ENCODE measurements around the gene FUBP1.

DNA sequence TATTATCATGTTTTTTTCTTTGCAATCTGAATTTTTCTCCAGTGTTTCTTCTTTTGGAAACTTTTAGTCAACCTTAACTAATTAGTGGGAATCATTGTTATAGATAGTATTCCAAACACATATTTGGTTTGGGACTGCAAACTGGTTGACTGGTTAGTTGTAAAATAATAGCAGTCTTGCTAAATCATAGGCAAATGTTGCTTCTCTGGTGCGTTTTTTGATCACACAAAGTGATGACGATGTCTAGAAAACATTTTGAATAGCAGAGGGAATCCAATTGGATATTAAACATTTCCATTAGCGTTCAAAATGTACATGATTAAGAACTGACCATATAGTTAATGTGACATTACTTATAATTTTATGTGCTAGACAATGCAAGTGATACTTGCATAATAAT, 30.4 kb upstream of the FUBP1 start:
- no peak for TF ChIP-seq POLR2A (IDR thresholded peaks at IDR 0.05)
- TF ChIP-seq, protein P1, sequence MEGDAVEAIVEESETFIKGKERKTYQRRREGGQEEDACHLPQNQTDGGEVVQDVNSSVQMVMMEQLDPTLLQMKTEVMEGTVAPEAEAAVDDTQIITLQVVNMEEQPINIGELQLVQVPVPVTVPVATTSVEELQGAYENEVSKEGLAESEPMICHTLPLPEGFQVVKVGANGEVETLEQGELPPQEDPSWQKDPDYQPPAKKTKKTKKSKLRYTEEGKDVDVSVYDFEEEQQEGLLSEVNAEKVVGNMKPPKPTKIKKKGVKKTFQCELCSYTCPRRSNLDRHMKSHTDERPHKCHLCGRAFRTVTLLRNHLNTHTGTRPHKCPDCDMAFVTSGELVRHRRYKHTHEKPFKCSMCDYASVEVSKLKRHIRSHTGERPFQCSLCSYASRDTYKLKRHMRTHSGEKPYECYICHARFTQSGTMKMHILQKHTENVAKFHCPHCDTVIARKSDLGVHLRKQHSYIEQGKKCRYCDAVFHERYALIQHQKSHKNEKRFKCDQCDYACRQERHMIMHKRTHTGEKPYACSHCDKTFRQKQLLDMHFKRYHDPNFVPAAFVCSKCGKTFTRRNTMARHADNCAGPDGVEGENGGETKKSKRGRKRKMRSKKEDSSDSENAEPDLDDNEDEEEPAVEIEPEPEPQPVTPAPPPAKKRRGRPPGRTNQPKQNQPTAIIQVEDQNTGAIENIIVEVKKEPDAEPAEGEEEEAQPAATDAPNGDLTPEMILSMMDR (IDR thresholded peaks at IDR 0.05), result no peak
